Transverse colon (tissue), 4 donors: ENCODE data around the gene PHF3.

Experiments used
- CTCF ChIP-seq, 5 experiments: fragments of 200-600 bp in 3 of 5; fragments of 450-650 bp in 2 of 5; sonication (generic) in 3 of 5; IDR thresholded peaks; 1 replicate in 2 of 5; 2 replicates in 3 of 5; pipeline ENCODE4 v1.5.1; 2016 to 2017; ENCODE audit warnings: antibody characterized with exemption in 5 of 5, inconsistent platforms in 3 of 5, mild to moderate bottlenecking in 2 of 5, moderate library complexity in 1 of 5
- EP300 ChIP-seq: sonication (generic); formaldehyde crosslinking; IDR thresholded peaks from one replicate; pipeline ENCODE4 v1.6.1; 2017; ENCODE audit warnings: antibody characterized with exemption, low read depth
- POLR2A ChIP-seq: fragments of 450-650 bp; IDR thresholded peaks from one replicate; pipeline ENCODE4 v1.6.1; 2016; ENCODE audit warnings: antibody characterized with exemption, mild to moderate bottlenecking, moderate library complexity
- POLR2AphosphoS5 ChIP-seq, 3 donors: sonication (generic); formaldehyde crosslinking; IDR thresholded peaks; one replicate each; pipeline ENCODE4 v1.6.1; 2016; ENCODE audit warnings: antibody characterized with exemption in 3 of 3

- TF ChIP-seq CTCF (IDR thresholded peaks at IDR 0.05), result no peak
- no peak for TF ChIP-seq POLR2AphosphoS5 (IDR thresholded peaks at IDR 0.05)
- no peak for TF ChIP-seq EP300
- TF ChIP-seq POLR2A, result no peak
Measured at GRCh38 chr6:63600136-63600535, 35.5 kb upstream of the PHF3 start.
